HepG2 (cell line): ENCODE measurements around the gene SMYD5. TPM values are rescaled to one million over a fixed set of nuclear protein-coding genes. Genes with fewer than 3 reads are reported as not detected.
A peak's percentile ranks its signal among the peaks of the same experiment; 100 is the strongest.

Experiments
- ASH2L ChIP-seq: fragments of 300-600, 200-600 bp; sonication (generic); IDR thresholded peaks from 2 replicates; pipeline ENCODE4 v1.7.0; 2017; ENCODE audit warnings: low read depth, mild to moderate bottlenecking, moderate library complexity, mixed read lengths, low read length; ENCODE audit not compliant: insufficient read length
- CEBPZ ChIP-seq: IDR thresholded peaks from 2 replicates; pipeline ENCODE4 v1.6.1; 2012; ENCODE audit warnings: low read length, improper control_type of control experiment
- E2F5 ChIP-seq: sonication (generic); formaldehyde crosslinking; conservative IDR thresholded peaks from 2 replicates; pipeline ENCODE4 v1.4.0; 2020; ENCODE audit warnings: missing genetic modification reagents
- FOXM1 ChIP-seq: sonication (generic); formaldehyde crosslinking; IDR thresholded peaks from 2 replicates; pipeline ENCODE4 v1.5.0; 2020; ENCODE audit warnings: missing genetic modification reagents
- MLXIP ChIP-seq: sonication (generic); formaldehyde crosslinking; IDR thresholded peaks from 2 replicates; pipeline ENCODE4 v1.9.0; 2021; ENCODE audit warnings: missing genetic modification reagents, borderline replicate concordance
- MTA1 ChIP-seq: sonication (generic); formaldehyde crosslinking; IDR thresholded peaks from 2 replicates; pipeline ENCODE4 v1.4.0; 2020; ENCODE audit warnings: missing genetic modification reagents, mild to moderate bottlenecking, borderline replicate concordance
- NFKB2 ChIP-seq: sonication (generic); formaldehyde crosslinking; IDR thresholded peaks from 2 replicates; pipeline ENCODE4 v1.4.0; 2020; ENCODE audit warnings: missing genetic modification reagents, borderline replicate concordance
- NR2F6 ChIP-seq, 2 experiments: IDR thresholded peaks; 2 replicates each; pipeline ENCODE4 v1.6.1; 2016; ENCODE audit warnings: antibody characterized with exemption in 1 of 2, mild to moderate bottlenecking in 1 of 2
- RBM22 ChIP-seq: fragments of 200-400 bp; formaldehyde crosslinking; optimal IDR thresholded peaks from 2 replicates; pipeline ENCODE3; 2017; ENCODE audit warnings: mild to moderate bottlenecking, low read length, moderate library complexity
- SNAI1 ChIP-seq: sonication (generic); formaldehyde crosslinking; IDR thresholded peaks from 2 replicates; pipeline ENCODE4 v1.5.0; 2020; ENCODE audit warnings: mild to moderate bottlenecking, missing genetic modification reagents, borderline replicate concordance
- SNRNP70 ChIP-seq: fragments of 200-400 bp; formaldehyde crosslinking; IDR thresholded peaks from 2 replicates; pipeline ENCODE4 v1.6.1; 2017; ENCODE audit warnings: mild to moderate bottlenecking, low read depth, low read length, moderate library complexity
- SRF ChIP-seq: IDR thresholded peaks from 2 replicates; pipeline ENCODE4 v1.6.1; 2011; ENCODE audit warnings: mild to moderate bottlenecking, low read depth, low read length, moderate library complexity
- SYNCRIP ChIP-seq: fragments of 200-400 bp; formaldehyde crosslinking; IDR thresholded peaks from 2 replicates; pipeline ENCODE4 v1.6.1; 2018; ENCODE audit warnings: mild to moderate bottlenecking, low read depth, low read length; ENCODE audit not compliant: insufficient read depth
- TBL1XR1 ChIP-seq: fragments of 150-350 bp; IDR thresholded peaks from 2 replicates; pipeline ENCODE4 v1.6.1; 2014; ENCODE audit warnings: borderline replicate concordance, low read length; ENCODE audit not compliant: partially characterized antibody
- TCF7L2 ChIP-seq: IDR thresholded peaks from 2 replicates; pipeline ENCODE4 v1.6.1; 2011; ENCODE audit warnings: mild to moderate bottlenecking, low read depth, low read length, moderate library complexity
- THYN1 ChIP-seq: sonication (generic); formaldehyde crosslinking; IDR thresholded peaks from 2 replicates; pipeline ENCODE4 v1.8.1; 2023; ENCODE audit warnings: low read depth, mild to moderate bottlenecking, moderate library complexity, missing genetic modification reagents, borderline replicate concordance
- ZNF20 ChIP-seq: sonication (generic); formaldehyde crosslinking; IDR thresholded peaks from 2 replicates; pipeline ENCODE4 v1.4.0; 2020; ENCODE audit warnings: mild to moderate bottlenecking, moderate library complexity, missing genetic modification reagents
- ZNF451 ChIP-seq: sonication (generic); formaldehyde crosslinking; IDR thresholded peaks from 2 replicates; pipeline ENCODE4 v1.5.0; 2020; ENCODE audit warnings: mild to moderate bottlenecking, missing genetic modification reagents
- ZNF550 ChIP-seq: sonication (generic); formaldehyde crosslinking; IDR thresholded peaks from 2 replicates; pipeline ENCODE4 v1.4.0; 2020; ENCODE audit warnings: mild to moderate bottlenecking, missing genetic modification reagents, borderline replicate concordance
- ZNF746 ChIP-seq: sonication (generic); formaldehyde crosslinking; IDR thresholded peaks from 2 replicates; pipeline ENCODE4 v1.8.0; 2022; ENCODE audit warnings: mild to moderate bottlenecking, missing genetic modification reagents
- ZNF781 ChIP-seq: sonication (generic); formaldehyde crosslinking; IDR thresholded peaks from 2 replicates; pipeline ENCODE4 v1.5.1; 2020; ENCODE audit warnings: borderline replicate concordance, mild to moderate bottlenecking, missing genetic modification reagents; ENCODE audit errors: not compliant biosample characterization
- ZNF841 ChIP-seq: sonication (generic); formaldehyde crosslinking; IDR thresholded peaks from 2 replicates; pipeline ENCODE4 v1.8.1; 2023; ENCODE audit warnings: missing genetic modification reagents, borderline replicate concordance
- polyA plus RNA-seq, 8 experiments: library from polyadenylated mRNA; depleted of rRNA in 3 of 8; stranded (reverse) in 7 of 8; unstranded in 1 of 8; fragments of >200 nt; fragmentation: Illumina TruSeq in 4 of 8; extraction: Trizol in 4 of 8; gene quantifications; 2 replicates each; pipeline versions ENCODE4 v1.2.1 to v1.2.3, GENCODE V29; 2011 to 2016; ENCODE audit warnings: low read depth in 4 of 8, missing spikeins in 1 of 8, mixed read lengths in 1 of 8; ENCODE audit not compliant: insufficient read depth in 1 of 8
- total RNA-seq, 5 experiments: library from RNA; depleted of rRNA; stranded (reverse); fragments of >200 nt; fragmentation: Illumina TruSeq; extraction: Trizol; gene quantifications; 2 replicates each; pipeline ENCODE4 v1.2.3, GENCODE V29; 2016; ENCODE audit warnings: low read depth in 1 of 5

The SMYD5 gene
- total and polyA plus RNA-seq, 2 of the 13 experiments (the other 11 are each of a cell fraction or from before 2014, with no cell fraction given): 55.8 to 70.4 TPM

GRCh38 chr2:73176881-73177644, 37.0 kb upstream of the SMYD5 start (continued):
- no peak for TF ChIP-seq TCF7L2
- no peak for TF ChIP-seq RBM22
- TF ChIP-seq NFKB2 (CRISPR knock-in tag): peak; percentile 73; the same call in 1 of the 2 replicates
- TF ChIP-seq ZNF841: no peak
- no peak for TF ChIP-seq MLXIP (CRISPR knock-in tag)
- TF ChIP-seq SRF: no peak
- TF ChIP-seq MTA1: peak; percentile 85; the same call in 1 of the 2 replicates
- no peak for TF ChIP-seq CEBPZ
- no peak for TF ChIP-seq NR2F6 (IDR thresholded peaks at IDR 0.05)
- peak; percentile 50; the same call in 1 of the 2 replicates for TF ChIP-seq NR2F6 (CRISPR knock-in tag; IDR thresholded peaks at IDR 0.05)
- no peak for TF ChIP-seq FOXM1 (CRISPR knock-in tag)
- TF ChIP-seq TBL1XR1: no peak
- no peak for TF ChIP-seq THYN1
- no peak; the same call in 1 of the 2 replicates for TF ChIP-seq SNAI1
- no peak for TF ChIP-seq ZNF746 (CRISPR knock-in tag)
- 0 out of 2 replicates have a peak, but pooled peaks have one; percentile 86 for TF ChIP-seq ZNF451 (CRISPR knock-in tag)
- no peak for TF ChIP-seq SYNCRIP
- peak; percentile 47 for TF ChIP-seq ZNF781
- no peak for TF ChIP-seq SNRNP70
- TF ChIP-seq ZNF550 (CRISPR knock-in tag): 0 out of 2 replicates have a peak, but pooled peaks have one; percentile 86
- TF ChIP-seq E2F5 (CRISPR knock-in tag): peak; percentile 70
- no peak for TF ChIP-seq ASH2L
- no peak for TF ChIP-seq ZNF20
